HepG2 (cell line): ENCODE results near the gene CD300LF. TPM values are rescaled to one million over a fixed set of nuclear protein-coding genes. Genes with fewer than 3 reads are reported as not detected.
A peak's percentile ranks its signal among the peaks of the same experiment; 100 is the strongest.

Experiments used
- CENPBD1 ChIP-seq: sonication (generic); formaldehyde crosslinking; IDR thresholded peaks from 2 replicates; pipeline ENCODE4 v1.8.0; 2022; ENCODE audit warnings: missing genetic modification reagents, low read depth, mild to moderate bottlenecking, borderline replicate concordance
- FOXK1 ChIP-seq: sonication (generic); formaldehyde crosslinking; IDR thresholded peaks from 2 replicates; pipeline ENCODE4 v1.4.0; 2020; ENCODE audit warnings: low read depth, missing genetic modification reagents, borderline replicate concordance
- HES4 ChIP-seq: sonication (generic); formaldehyde crosslinking; IDR thresholded peaks from 2 replicates; pipeline ENCODE4 v1.9.0; 2021; ENCODE audit warnings: mild to moderate bottlenecking, missing genetic modification reagents, borderline replicate concordance
- KMT2A ChIP-seq: sonication (generic); formaldehyde crosslinking; IDR thresholded peaks from 2 replicates; pipeline ENCODE4 v1.4.0; 2020; ENCODE audit warnings: missing genetic modification reagents
- NAIF1 ChIP-seq: sonication (generic); formaldehyde crosslinking; IDR thresholded peaks from 2 replicates; pipeline ENCODE4 v1.5.0; 2020; ENCODE audit warnings: mild to moderate bottlenecking, missing genetic modification reagents, borderline replicate concordance
- NR2F2 ChIP-seq: IDR thresholded peaks from 2 replicates; pipeline ENCODE4 v1.6.1; 2012; ENCODE audit warnings: low read depth, inconsistent platforms, borderline replicate concordance
- NR2F6 ChIP-seq, 2 experiments: IDR thresholded peaks; 2 replicates each; pipeline ENCODE4 v1.6.1; 2016; ENCODE audit warnings: antibody characterized with exemption in 1 of 2, mild to moderate bottlenecking in 1 of 2
- RNF2 ChIP-seq: fragments of 450-650 bp; conservative IDR thresholded peaks from 2 replicates; pipeline ENCODE4 v1.6.1; 2016; ENCODE audit warnings: low read depth
- TEF ChIP-seq: sonication (generic); formaldehyde crosslinking; IDR thresholded peaks from 2 replicates; pipeline ENCODE4 v1.5.0; 2020; ENCODE audit warnings: missing genetic modification reagents
- YY1 ChIP-seq: IDR thresholded peaks from 2 replicates; pipeline ENCODE4 v1.6.1; 2011; ENCODE audit warnings: low read length, low read depth, moderate library complexity, mild to moderate bottlenecking; ENCODE audit not compliant: insufficient read depth, insufficient replicate concordance
- ZEB1 ChIP-seq: IDR thresholded peaks from 2 replicates; pipeline ENCODE4 v1.6.1; 2012; ENCODE audit warnings: mild to moderate bottlenecking, low read depth, inconsistent platforms; ENCODE audit not compliant: insufficient replicate concordance
- polyA plus RNA-seq, 8 experiments: library from polyadenylated mRNA; depleted of rRNA in 3 of 8; stranded (reverse) in 7 of 8; unstranded in 1 of 8; fragments of >200 nt; fragmentation: Illumina TruSeq in 4 of 8; extraction: Trizol in 4 of 8; gene quantifications; 2 replicates each; pipeline versions ENCODE4 v1.2.1 to v1.2.3, GENCODE V29; 2011 to 2016; ENCODE audit warnings: low read depth in 4 of 8, missing spikeins in 1 of 8, mixed read lengths in 1 of 8; ENCODE audit not compliant: insufficient read depth in 1 of 8
- total RNA-seq, 5 experiments: library from RNA; depleted of rRNA; stranded (reverse); fragments of >200 nt; fragmentation: Illumina TruSeq; extraction: Trizol; gene quantifications; 2 replicates each; pipeline ENCODE4 v1.2.3, GENCODE V29; 2016; ENCODE audit warnings: low read depth in 1 of 5
- TF ChIP-seq, protein P1 (sequence below): IDR thresholded peaks from 2 replicates; pipeline ENCODE4 v1.6.1; 2016; ENCODE audit warnings: missing biosample characterization, missing genetic modification reagents, low read depth
- TF ChIP-seq, protein P2 (sequence below): IDR thresholded peaks from 2 replicates; pipeline ENCODE4 v1.6.1; 2016; ENCODE audit warnings: low read depth, missing genetic modification reagents, missing compliant biosample characterization
- TF ChIP-seq, protein P3 (sequence below): sonication (generic); formaldehyde crosslinking; IDR thresholded peaks from 2 replicates; pipeline ENCODE4 v1.4.0; 2020; ENCODE audit warnings: mild to moderate bottlenecking, missing genetic modification reagents
- TF ChIP-seq, protein P4 (sequence below): sonication (generic); formaldehyde crosslinking; IDR thresholded peaks from 2 replicates; pipeline ENCODE4 v1.4.0; 2020; ENCODE audit warnings: missing genetic modification reagents, borderline replicate concordance
- TF ChIP-seq, protein P5 (sequence below): sonication (generic); formaldehyde crosslinking; IDR thresholded peaks from 2 replicates; pipeline ENCODE4 v1.5.0; 2020; ENCODE audit warnings: missing genetic modification reagents

Gene CD300LF
- total and polyA plus RNA-seq, 2 of the 13 experiments (the other 11 are each of a cell fraction or from before 2014, with no cell fraction given), result not detected

DNA sequence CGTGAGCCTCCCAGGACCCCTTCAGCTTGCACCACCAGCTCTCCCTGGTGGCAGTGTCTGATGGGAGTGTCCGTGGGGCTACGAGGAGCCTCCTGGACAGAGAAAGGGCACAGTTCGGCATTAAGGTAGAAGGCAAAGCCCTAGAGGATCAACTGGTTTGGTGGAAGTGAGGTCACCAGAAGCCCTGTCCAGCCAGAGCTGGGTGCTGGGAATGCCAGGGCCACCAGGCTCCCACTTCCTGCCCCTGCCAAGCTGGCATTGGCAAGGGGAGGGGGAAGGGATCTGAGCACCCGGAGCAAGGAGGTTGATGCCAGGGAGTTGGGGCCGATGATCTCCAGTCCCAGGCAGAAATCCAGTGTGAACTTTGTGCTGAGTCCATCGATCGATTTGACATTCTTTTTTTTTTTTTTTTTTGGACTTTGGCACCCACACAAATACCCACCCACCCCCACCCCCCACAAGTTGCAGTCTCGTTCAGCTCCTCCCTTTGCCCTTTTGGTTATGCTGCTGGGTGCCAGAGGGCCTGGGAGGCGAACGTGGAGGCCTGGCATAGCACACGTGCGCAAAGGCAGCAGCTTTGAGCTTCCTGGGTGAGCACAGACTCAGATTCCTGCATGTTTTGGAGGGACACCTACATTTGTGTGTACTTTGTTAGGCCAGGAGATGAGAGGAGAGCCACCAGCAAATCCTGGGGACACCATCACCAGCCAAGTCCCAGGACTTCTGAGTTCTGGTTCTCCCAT is 37.8 kb upstream of the CD300LF start (continued):
- TF ChIP-seq, protein P1, sequence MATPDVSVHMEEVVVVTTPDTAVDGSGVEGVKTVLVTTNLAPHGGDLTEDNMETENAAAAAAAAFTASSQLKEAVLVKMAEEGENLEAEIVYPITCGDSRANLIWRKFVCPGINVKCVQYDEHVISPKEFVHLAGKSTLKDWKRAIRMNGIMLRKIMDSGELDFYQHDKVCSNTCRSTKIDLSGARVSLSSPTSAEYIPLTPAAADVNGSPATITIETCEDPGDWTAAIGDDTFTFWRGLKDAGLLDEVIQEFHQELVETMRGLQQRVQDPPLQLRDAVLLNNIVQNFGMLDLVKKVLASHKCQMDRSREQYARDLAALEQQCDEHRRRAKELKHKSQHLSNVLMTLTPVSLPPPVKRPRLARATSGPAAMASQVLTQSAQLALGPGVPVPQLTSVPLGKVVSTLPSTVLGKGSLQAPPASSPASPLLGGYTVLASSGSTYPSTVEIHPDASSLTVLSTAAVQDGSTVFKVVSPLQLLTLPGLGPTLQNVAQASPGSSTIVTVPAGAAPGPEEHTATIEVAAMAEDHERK (CRISPR knock-in tag), result no peak
- TF ChIP-seq RNF2 (peak; percentile 74), NR2F6 (IDR thresholded peaks at IDR 0.05) (peak; percentile 81), NR2F6 (CRISPR knock-in tag; IDR thresholded peaks at IDR 0.05) (peak; percentile 80), KMT2A (CRISPR knock-in tag) (no peak), NAIF1 (CRISPR knock-in tag) (no peak; the same call in 1 of the 2 replicates), HES4 (CRISPR knock-in tag) (no peak; the same call in 1 of the 2 replicates), NR2F2 (peak; percentile 30; the same call in 1 of the 2 replicates), YY1 (peak; percentile 60), CENPBD1 (CRISPR knock-in tag) (no peak), FOXK1 (CRISPR knock-in tag) (peak; percentile 70; the same call in 1 of the 2 replicates), ZEB1 (no peak), TEF (peak; percentile 70; the same call in 1 of the 2 replicates)
- TF ChIP-seq, protein P2, sequence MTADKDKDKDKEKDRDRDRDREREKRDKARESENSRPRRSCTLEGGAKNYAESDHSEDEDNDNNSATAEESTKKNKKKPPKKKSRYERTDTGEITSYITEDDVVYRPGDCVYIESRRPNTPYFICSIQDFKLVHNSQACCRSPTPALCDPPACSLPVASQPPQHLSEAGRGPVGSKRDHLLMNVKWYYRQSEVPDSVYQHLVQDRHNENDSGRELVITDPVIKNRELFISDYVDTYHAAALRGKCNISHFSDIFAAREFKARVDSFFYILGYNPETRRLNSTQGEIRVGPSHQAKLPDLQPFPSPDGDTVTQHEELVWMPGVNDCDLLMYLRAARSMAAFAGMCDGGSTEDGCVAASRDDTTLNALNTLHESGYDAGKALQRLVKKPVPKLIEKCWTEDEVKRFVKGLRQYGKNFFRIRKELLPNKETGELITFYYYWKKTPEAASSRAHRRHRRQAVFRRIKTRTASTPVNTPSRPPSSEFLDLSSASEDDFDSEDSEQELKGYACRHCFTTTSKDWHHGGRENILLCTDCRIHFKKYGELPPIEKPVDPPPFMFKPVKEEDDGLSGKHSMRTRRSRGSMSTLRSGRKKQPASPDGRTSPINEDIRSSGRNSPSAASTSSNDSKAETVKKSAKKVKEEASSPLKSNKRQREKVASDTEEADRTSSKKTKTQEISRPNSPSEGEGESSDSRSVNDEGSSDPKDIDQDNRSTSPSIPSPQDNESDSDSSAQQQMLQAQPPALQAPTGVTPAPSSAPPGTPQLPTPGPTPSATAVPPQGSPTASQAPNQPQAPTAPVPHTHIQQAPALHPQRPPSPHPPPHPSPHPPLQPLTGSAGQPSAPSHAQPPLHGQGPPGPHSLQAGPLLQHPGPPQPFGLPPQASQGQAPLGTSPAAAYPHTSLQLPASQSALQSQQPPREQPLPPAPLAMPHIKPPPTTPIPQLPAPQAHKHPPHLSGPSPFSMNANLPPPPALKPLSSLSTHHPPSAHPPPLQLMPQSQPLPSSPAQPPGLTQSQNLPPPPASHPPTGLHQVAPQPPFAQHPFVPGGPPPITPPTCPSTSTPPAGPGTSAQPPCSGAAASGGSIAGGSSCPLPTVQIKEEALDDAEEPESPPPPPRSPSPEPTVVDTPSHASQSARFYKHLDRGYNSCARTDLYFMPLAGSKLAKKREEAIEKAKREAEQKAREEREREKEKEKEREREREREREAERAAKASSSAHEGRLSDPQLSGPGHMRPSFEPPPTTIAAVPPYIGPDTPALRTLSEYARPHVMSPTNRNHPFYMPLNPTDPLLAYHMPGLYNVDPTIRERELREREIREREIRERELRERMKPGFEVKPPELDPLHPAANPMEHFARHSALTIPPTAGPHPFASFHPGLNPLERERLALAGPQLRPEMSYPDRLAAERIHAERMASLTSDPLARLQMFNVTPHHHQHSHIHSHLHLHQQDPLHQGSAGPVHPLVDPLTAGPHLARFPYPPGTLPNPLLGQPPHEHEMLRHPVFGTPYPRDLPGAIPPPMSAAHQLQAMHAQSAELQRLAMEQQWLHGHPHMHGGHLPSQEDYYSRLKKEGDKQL (CRISPR knock-in tag), result 0 out of 2 replicates have a peak, but pooled peaks have one; percentile 52
- TF ChIP-seq, protein P3, sequence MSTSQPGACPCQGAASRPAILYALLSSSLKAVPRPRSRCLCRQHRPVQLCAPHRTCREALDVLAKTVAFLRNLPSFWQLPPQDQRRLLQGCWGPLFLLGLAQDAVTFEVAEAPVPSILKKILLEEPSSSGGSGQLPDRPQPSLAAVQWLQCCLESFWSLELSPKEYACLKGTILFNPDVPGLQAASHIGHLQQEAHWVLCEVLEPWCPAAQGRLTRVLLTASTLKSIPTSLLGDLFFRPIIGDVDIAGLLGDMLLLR (CRISPR knock-in tag), result peak; percentile 87; the same call in 1 of the 2 replicates
- TF ChIP-seq, protein P4, sequence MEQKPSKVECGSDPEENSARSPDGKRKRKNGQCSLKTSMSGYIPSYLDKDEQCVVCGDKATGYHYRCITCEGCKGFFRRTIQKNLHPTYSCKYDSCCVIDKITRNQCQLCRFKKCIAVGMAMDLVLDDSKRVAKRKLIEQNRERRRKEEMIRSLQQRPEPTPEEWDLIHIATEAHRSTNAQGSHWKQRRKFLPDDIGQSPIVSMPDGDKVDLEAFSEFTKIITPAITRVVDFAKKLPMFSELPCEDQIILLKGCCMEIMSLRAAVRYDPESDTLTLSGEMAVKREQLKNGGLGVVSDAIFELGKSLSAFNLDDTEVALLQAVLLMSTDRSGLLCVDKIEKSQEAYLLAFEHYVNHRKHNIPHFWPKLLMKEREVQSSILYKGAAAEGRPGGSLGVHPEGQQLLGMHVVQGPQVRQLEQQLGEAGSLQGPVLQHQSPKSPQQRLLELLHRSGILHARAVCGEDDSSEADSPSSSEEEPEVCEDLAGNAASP (CRISPR knock-in tag), result peak; percentile 74; the same call in 1 of the 2 replicates
- TF ChIP-seq, protein P5, sequence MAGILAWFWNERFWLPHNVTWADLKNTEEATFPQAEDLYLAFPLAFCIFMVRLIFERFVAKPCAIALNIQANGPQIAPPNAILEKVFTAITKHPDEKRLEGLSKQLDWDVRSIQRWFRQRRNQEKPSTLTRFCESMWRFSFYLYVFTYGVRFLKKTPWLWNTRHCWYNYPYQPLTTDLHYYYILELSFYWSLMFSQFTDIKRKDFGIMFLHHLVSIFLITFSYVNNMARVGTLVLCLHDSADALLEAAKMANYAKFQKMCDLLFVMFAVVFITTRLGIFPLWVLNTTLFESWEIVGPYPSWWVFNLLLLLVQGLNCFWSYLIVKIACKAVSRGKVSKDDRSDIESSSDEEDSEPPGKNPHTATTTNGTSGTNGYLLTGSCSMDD (CRISPR knock-in tag), result peak; percentile 90; the same call in 1 of the 2 replicates
